HEK293 (cell line): ENCODE results near the gene ZBTB47.

Source experiments
- CTCF ChIA-PET: fragments of 350-600 bp; formaldehyde crosslinking; extraction: SDS; loops from one replicate; lab custom pipeline; 2021; ENCODE audit warnings: antibody characterized with exemption; lab: Yijun Ruan, JAX
- POLR2A ChIA-PET: fragments of 300-600 bp; formaldehyde crosslinking; extraction: SDS; loops from one replicate; lab custom pipeline; 2020; ENCODE audit warnings: antibody characterized with exemption, inconsistent platforms; lab: Yijun Ruan, JAX
- H3K27ac ChIP-seq: fragments of 200-500 bp; sonication (Bioruptor generic); 2 replicates; pipeline ENCODE4 v1.5.1; 2014; ENCODE audit warnings: low read depth, low read length, control low read depth, inconsistent platforms; ENCODE audit errors: extremely low read depth
- H3K36me3 ChIP-seq, 2 experiments: fragments of 200-500 bp in 1 of 2; sonication (Bioruptor generic) in 1 of 2; 1 replicate in 1 of 2; 2 replicates in 1 of 2; pipeline ENCODE4 v1.5.1; 2014 to 2017; ENCODE audit warnings: inconsistent platforms in 2 of 2, low read length in 2 of 2; ENCODE audit not compliant: control insufficient read depth in 2 of 2, insufficient read depth in 1 of 2
- H3K4me1 ChIP-seq: fragments of 200-500 bp; sonication (Bioruptor generic); 2 replicates; pipeline ENCODE4 v1.5.1; 2014; ENCODE audit warnings: mild to moderate bottlenecking, low read length, inconsistent platforms; ENCODE audit not compliant: control insufficient read depth, insufficient read depth
- H3K4me3 ChIP-seq: 2 replicates; pipeline ENCODE4 v1.5.1; 2011; ENCODE audit warnings: low read depth, mild to moderate bottlenecking, control low read depth, low read length, moderate library complexity
- H3K9me3 ChIP-seq: fragments of 200-500 bp; sonication (Bioruptor generic); 2 replicates; pipeline ENCODE4 v1.5.1; 2014; ENCODE audit warnings: low read depth, low read length, inconsistent platforms; ENCODE audit not compliant: control insufficient read depth, insufficient read depth
- HOXD13 ChIP-seq: sonication (generic); formaldehyde crosslinking; IDR thresholded peaks from 2 replicates; pipeline ENCODE4 v1.8.0; 2022; ENCODE audit warnings: missing genetic modification reagents, borderline replicate concordance
- KLF1 ChIP-seq: fragments of 450-650 bp; formaldehyde crosslinking; IDR thresholded peaks from 2 replicates; pipeline ENCODE4 v1.5.1; 2016; ENCODE audit warnings: missing biosample characterization, missing genetic modification characterization
- PRDM6 ChIP-seq: fragments of 450-650 bp; formaldehyde crosslinking; IDR thresholded peaks from 2 replicates; pipeline ENCODE4 v1.5.1; 2017; ENCODE audit warnings: missing biosample characterization, missing genetic modification characterization
- ZBTB17 ChIP-seq: fragments of 450-650 bp; formaldehyde crosslinking; IDR thresholded peaks from 2 replicates; pipeline ENCODE4 v1.5.1; 2016; ENCODE audit warnings: missing biosample characterization, missing genetic modification characterization
- ZIC2 ChIP-seq: fragments of 450-650 bp; formaldehyde crosslinking; IDR thresholded peaks from 2 replicates; pipeline ENCODE4 v1.5.1; 2016; ENCODE audit warnings: missing biosample characterization, missing genetic modification characterization
- ZNF513 ChIP-seq: fragments of 450-650 bp; IDR thresholded peaks from 2 replicates; pipeline ENCODE4 v1.5.1; 2018; ENCODE audit warnings: missing biosample characterization, missing genetic modification characterization
- TF ChIP-seq, protein P1 (sequence below): fragments of 450-650 bp; formaldehyde crosslinking; IDR thresholded peaks from 2 replicates; pipeline ENCODE4 v1.5.1; 2016; ENCODE audit warnings: missing biosample characterization, missing genetic modification characterization
- TF ChIP-seq, protein P2 (sequence below): fragments of 450-650 bp; formaldehyde crosslinking; IDR thresholded peaks from 2 replicates; pipeline ENCODE4 v1.5.1; 2017; ENCODE audit warnings: missing biosample characterization, missing genetic modification characterization

The ZBTB47 gene

GRCh38 chr3:42712688-42713372 is 59.3 kb downstream of the ZBTB47 start:
- CTCF ChIA-PET, result interaction anchor here (0.8 kb wide), 1 partner anchor 32 kb away, joined by 6 read pairs; no protein-coding TSS in a partner anchor
- H3K4me3 ChIP-seq, result no peak overlapping the region
- POLR2A ChIA-PET, result interaction anchor here (0.5 kb wide), 2 partner anchors 29 to 66 kb away, joined by 3 to 5 read pairs; no protein-coding TSS in a partner anchor
- H3K27ac ChIP-seq, result no peak overlapping the region
- H3K9me3 ChIP-seq, result no peaks in the 10 kb centered on the region
- H3K4me1 ChIP-seq, result no peaks in the 10 kb centered on the region
- H3K36me3 ChIP-seq, result no peaks in the 10 kb centered on the region
- TF ChIP-seq HOXD13 (CRISPR knock-in tag) (no peak), ZIC2 (tag by site-specific recombination) (peak; percentile 45)

GRCh38 chr3:42713747-42714146 is 60.2 kb downstream of the ZBTB47 start:
- H3K36me3 ChIP-seq, result no peaks in the 10 kb centered on the region
- H3K4me3 ChIP-seq, result no peak overlapping the region
- H3K27ac ChIP-seq, result no peak overlapping the region
- H3K4me1 ChIP-seq, result no peaks in the 10 kb centered on the region
- H3K9me3 ChIP-seq, result no peaks in the 10 kb centered on the region
- TF ChIP-seq, protein P1, sequence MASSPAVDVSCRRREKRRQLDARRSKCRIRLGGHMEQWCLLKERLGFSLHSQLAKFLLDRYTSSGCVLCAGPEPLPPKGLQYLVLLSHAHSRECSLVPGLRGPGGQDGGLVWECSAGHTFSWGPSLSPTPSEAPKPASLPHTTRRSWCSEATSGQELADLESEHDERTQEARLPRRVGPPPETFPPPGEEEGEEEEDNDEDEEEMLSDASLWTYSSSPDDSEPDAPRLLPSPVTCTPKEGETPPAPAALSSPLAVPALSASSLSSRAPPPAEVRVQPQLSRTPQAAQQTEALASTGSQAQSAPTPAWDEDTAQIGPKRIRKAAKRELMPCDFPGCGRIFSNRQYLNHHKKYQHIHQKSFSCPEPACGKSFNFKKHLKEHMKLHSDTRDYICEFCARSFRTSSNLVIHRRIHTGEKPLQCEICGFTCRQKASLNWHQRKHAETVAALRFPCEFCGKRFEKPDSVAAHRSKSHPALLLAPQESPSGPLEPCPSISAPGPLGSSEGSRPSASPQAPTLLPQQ (tag by site-specific recombination), result no peak
- TF ChIP-seq ZNF513 (no peak), PRDM6 (tag by site-specific recombination) (no peak)
- TF ChIP-seq, all 188 proteins: peak for 0
- POLR2A ChIA-PET, result interaction anchor here (0.5 kb wide), 1 partner anchor 30 kb away, joined by 5 read pairs; no protein-coding TSS in a partner anchor
- CTCF ChIA-PET, result interaction anchor here (1.2 kb wide), 1 partner anchor 31 kb away, joined by 4 read pairs; no protein-coding TSS in a partner anchor

DNA sequence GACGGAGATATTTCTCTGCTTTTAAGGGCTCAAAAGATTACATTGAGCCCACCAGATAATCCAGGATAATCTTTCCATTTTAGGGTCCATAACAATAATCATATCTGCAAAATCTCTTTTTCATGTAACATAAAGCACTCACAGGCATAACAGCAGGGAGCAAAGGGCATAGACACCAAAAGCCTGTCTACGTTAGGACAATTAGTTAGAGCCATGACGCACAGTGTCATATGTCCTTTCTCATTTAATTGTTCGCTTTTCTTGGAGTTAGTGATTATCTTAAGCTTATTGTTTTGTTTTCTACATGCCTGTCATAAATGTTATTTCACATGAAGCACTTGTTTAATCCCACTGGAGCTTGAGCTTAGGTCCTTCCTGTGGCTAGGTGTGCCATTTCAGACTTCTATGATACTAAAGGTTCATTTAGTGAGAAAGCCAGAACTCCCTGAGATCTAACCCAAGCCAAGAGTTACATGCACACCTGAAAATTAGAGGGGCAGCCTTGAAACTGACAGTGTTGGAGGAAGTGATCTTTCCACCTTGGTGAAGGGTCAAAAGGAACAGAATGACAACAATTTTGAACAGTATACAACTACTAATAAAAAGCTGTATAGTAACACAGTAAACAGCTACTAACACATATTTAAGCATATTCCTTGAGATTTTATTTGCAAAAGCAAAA is 60.8 kb downstream of the ZBTB47 start:
- TF ChIP-seq, protein P2, sequence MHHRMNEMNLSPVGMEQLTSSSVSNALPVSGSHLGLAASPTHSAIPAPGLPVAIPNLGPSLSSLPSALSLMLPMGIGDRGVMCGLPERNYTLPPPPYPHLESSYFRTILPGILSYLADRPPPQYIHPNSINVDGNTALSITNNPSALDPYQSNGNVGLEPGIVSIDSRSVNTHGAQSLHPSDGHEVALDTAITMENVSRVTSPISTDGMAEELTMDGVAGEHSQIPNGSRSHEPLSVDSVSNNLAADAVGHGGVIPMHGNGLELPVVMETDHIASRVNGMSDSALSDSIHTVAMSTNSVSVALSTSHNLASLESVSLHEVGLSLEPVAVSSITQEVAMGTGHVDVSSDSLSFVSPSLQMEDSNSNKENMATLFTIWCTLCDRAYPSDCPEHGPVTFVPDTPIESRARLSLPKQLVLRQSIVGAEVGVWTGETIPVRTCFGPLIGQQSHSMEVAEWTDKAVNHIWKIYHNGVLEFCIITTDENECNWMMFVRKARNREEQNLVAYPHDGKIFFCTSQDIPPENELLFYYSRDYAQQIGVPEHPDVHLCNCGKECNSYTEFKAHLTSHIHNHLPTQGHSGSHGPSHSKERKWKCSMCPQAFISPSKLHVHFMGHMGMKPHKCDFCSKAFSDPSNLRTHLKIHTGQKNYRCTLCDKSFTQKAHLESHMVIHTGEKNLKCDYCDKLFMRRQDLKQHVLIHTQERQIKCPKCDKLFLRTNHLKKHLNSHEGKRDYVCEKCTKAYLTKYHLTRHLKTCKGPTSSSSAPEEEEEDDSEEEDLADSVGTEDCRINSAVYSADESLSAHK, result peak; percentile 81
- TF ChIP-seq ZBTB17 (tag by site-specific recombination), result no peak
- TF ChIP-seq KLF1 (tag by site-specific recombination), result no peak
- TF ChIP-seq, all 188 proteins: peak for 1

More for the DNA sequence above, 60.8 kb downstream of the ZBTB47 start:
- no peak overlapping the region for H3K4me3 ChIP-seq
- POLR2A ChIA-PET, result no interaction called here
- no peaks in the 10 kb centered on the region for H3K4me1 ChIP-seq
- no peaks in the 10 kb centered on the region for H3K36me3 ChIP-seq
- no peaks in the 10 kb centered on the region for H3K9me3 ChIP-seq
- H3K27ac ChIP-seq, result no peak overlapping the region
- CTCF ChIA-PET, result interaction anchor here (1.2 kb wide), 1 partner anchor 31 kb away, joined by 4 read pairs; no protein-coding TSS in a partner anchor
